GM18517 (cell line): ENCODE results near the gene TUT1.

Experiments used
- ATAC-seq: cut with Tn5 transposase; IDR thresholded peaks from one replicate; pipeline ENCODE4 v1.9.1; 2021; ENCODE audit warnings: mild to moderate bottlenecking, moderate library complexity; ENCODE audit not compliant: unreplicated experiment

The TUT1 gene

DNA sequence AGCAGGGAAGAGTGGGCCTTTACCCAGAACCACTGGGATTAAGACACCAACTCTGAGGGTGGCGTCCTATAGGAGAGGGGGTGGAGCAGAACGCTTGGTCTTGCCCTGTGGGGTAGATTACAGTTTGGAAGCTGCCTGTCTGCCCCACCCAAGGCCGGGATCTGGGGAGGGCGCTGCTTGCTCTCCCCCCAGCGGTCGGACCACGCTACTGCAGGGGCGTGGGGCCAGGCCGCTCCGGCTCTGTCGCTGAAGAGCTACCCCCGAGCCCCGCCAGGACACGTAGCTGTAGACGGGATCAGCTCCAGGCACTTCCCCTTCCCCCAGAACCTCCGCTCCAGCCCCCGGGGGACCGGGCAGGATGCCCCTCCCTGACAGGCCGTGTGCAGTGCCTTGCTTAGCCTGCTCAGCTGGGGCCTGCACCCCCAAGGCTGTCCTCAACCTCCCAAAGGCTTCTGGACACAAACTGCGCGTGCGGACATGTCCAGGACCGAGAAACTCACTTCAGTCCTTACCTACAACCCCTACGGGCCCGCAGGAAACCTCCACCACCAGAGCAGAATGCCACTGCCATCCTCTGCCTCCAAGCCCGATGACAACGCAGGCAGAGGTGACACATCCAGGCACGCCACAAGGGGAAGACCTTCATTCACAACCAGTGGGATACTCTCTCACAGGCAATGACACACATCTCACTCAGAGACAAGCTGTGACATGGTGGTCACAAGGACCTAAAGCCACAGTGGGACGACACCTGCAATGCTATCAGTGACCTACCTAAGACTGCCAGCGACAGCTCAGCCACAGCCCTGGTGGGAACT is 48.4 kb downstream of the TUT1 start:
- ATAC-seq, result no peak

DNA sequence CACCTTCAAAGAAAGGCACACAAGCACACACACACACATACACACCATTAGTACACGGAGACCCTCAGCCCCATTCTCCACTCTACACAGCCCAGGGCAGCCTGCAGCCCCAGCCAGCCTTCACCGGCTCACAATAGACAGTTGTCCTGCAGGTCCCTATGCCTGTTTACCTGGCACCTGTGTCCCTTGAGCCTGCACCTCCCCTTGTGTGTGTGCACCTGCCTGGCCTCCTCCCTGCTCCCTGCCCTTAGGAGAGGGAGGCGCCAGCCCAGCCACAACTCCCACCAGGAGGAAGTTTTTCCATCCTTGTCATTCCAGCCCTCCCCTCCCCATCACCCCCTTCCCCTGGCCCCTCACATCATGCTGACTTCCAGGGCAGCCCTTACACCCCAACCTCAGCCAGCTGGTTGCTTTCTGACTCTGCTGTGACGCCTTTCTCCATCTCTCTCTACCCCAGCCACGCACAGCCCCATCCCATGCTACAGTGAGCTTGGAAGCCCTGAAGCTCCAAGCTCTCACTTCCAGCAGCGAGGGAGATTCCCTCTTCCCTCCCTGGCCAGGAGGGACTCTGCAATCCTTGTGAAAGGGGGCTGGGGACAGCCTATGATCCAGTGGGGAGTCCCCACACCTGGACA is 49.1 kb downstream of the TUT1 start:
- ATAC-seq, result no peak

DNA sequence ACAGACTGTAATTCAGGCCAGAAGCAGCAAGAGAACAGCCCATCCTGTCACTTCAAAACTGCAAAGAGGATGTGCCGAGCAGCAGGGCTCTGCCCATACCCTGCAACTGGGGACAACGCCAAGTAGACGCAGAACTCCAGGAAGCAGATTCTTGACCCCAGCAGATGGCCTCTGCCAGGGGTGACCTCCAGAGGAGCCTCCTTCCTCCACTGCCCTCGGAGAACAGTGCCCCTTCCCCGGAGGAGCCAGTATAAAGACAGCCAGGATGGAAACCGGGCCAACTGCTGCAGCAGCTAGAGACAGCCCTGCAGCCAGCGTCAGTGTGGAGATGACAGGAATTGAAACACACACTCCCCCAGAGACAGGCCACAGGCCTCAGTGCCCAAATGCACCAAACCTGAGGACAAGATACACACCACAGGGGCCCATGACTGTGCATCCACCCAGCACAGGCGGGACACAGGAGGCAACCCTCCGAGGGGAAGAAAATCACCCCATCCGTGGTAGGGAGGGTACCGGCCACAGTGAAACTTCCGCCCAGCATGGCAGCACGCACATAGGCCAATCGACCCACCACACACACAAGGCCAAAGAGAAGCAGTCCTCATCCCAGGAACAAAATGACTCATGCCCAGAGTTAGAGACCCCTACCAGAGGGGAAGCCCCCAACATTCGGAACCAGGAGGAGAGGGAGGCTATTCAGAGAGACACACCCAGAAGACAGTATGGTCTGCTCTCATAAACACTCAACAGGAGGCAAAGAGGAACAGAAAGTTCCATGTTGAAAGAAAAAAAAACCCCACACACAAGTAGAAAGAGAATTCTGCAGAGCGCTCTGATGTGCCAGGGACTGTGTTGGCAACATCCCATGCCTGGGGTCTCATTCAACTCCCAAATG is 50.3 kb downstream of the TUT1 start:
- peak; percentile 56 for ATAC-seq

DNA sequence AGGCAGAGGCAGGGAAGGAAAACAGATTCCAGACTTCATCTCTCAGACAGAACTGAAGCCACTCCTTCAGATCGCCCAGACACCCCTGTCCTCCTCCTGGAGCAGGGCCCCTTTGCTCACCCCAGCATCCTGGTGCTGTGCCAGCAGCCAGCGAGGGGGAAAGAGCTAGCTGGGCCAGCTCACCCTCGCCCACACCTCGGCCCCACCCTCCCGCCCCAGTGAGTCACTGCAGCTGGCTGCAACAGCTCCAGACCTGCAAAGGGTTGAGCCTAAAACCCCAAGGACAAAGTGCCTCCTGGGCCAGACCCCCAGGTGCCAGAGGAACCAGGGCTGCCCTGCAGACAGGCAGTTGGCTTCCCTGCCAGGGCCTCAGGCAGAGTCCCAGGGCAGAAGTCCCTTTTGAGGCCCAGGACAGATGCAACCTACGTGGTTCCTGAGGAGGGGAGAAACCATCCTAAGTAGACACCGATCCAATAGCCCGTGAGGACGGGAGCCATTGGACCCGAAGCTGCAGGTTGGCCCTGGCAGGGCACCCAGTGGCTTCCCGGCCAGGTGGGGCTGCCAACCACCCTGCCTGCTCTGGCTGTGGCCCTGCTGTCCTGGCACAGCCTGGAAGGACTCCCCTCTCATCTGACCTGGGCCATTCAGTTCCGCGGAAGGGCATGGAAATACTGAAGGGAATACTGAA is 51.9 kb downstream of the TUT1 start:
- no peak for ATAC-seq

DNA sequence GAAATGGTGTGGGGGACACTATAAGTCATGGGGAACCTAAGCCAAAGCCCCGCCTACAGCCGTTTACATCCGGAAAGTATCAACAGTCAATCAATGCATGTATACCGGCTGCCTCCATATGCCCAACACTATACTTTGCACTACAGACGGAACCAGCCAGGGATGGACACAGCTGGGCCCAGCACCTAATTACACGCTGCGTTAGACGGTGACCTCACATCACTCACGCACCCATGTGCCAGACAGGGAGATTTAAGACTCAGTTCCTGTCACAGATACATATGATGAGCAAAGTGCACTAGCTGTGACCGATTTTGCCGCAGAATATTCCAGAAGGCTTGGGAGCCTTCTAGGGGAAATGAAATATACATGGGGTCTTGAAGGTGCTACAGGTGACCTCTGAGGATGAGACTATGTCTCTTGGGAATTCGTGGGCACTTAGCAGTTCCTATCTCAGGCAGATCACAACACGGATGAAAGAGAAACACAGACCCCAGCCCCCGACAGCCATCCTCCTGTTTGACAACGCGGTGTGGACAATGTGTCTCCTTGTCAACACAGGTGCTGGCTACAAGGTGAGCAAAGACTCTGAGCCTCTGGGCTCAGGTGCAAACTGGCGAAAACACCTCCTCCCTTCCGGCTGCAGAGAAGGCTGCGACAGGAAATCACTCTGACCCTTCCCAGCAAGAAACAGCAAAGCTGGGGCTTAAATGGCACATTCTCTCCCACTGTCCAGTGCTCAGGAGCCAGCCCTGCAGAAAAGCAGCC is 52.7 kb downstream of the TUT1 start:
- no peak for ATAC-seq

DNA sequence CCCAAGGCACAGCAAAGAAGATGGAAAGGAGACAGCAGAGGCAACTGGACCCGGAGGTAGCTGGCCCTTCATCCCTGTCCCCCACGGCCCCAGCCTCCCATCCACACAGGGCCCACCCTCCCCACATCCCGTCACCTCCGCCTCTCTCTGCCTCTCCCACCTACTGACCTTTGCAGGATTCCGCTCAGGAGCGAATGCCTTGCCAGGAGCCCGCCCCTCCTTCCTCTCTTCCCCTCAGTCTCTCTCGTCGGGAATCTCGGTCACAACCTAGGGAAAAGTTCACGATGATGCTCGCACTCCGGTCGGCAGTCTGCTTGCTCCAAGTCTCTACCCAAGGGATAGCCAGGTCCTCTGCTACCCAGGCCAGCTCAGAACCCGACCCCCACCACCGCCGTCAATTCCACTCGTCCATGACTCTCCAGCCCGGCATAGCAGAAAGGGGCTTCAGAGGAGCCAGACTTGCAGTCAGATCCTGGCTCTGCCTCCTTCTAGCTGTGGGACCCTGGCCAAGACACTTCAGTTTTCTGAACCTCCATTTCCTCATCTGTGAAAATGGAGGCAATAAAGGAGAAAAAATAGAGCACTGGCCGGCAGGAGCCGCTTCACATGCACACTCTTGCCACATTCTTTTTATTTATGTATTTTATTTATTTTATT is 54.9 kb downstream of the TUT1 start:
- ATAC-seq, result no peak

DNA sequence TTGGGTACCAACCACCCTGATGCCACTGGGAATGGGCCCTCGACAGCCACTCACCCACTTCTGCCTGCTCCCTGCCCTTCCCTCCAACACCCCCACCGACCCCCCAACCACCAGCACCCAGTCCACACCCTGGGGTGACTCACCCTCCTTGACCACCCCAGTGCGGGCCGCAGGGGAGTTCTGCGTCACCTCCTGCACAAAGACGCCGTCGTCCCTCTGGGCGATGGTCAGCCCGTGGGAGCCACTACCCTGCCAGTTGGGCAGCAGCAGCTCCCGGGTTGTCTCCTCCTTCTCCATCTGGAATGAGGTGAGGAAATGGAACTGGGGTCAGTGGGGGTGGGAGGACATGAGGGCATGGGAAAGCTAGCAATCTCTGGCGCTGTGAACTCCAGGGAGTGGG is 55.5 kb downstream of the TUT1 start:
- ATAC-seq, result no peak

DNA sequence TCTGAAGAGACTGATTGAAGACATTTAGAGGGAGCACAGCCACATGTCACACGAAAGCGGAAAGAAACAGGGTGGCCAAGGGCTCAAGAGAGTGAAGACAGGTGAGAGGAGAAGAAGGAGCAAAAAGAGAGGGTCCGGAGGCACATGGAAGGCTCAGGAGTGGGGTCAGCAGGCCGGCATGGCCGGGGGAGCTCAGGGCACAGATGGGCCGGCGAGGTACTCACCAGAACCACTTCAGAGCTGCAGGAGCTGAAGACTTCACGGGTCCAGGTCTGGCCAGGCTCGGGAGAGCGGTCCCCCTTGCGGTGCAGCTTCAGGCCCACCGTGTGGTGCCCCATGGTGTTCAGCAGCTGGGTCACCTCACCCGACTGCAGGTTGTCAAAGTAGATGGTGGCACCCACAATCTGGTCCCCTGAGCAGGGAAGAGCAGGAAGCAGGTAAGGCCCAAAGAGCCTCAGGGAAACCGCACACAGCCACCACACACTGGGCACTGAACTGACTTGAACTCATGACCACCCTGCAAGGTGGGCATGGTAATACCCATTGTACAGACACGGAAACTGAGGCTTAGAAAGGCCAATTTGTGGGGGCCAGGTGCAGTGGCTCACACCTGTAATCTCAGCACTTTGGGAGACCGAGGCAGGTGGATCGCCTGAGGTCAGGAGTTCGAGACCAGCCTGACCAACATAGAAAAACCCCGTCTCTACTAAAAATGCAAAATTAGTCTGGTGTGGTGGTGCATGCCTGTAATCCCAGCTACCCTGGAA is 56.4 kb downstream of the TUT1 start:
- ATAC-seq, result no peak

DNA sequence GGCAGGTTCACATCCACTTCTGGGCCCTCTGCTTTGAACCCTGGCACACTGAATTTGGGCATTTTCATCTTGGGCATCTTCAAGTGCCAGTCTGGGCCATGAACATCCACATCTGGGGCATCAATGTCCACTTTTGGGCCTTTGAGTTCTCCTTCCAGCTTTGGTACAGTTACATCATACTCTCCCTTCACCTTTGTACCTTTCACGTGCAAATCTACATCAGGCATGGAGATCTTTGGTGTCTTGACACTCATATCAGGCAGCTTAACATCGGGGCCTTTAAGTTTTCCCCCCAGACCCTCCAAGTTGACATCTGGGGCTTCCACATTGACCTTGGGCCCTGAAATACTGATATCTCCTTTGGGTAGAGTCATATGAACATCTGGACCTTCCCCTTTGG is 59.2 kb downstream of the TUT1 start:
- no peak for ATAC-seq
